ENCODE measurements around the gene RIPK1. TPM values are rescaled to one million over a fixed set of nuclear protein-coding genes. Genes with fewer than 3 reads are reported as not detected.
"Not testable (repeated sequence)": the region's sequence is repeated elsewhere in the genome, so short reads cannot be mapped to it uniquely, and the experiment has no call there.

The RIPK1 gene
- total RNA-seq, 1 experiment from 2014 or later: 19.1 TPM

- intact Hi-C loops (cut with micrococcal nuclease): no loop called here
- H3K27ac ChIP-seq (ENCODE audit: low read depth, low read length): no peak overlapping the region
- DNase-seq (ENCODE audit: low read depth, low spot score) (no peak), ATAC-seq (no peak)
- H4K20me1 ChIP-seq (ENCODE audit: insufficient read depth): no peaks in the 10 kb centered on the region
- H3K36me3 ChIP-seq (ENCODE audit: control insufficient read depth in 1 of 2, insufficient read depth in 2 of 2, low read length in 2 of 2): no peaks in the 10 kb centered on the region
- TF ChIP-seq RAD21 (IDR thresholded peaks at IDR 0.05; ENCODE audit: low read depth) (no peak), ELF1 (IDR thresholded peaks at IDR 0.05; ENCODE audit: borderline replicate concordance, low read depth) (no peak), EZH2phosphoT487 (IDR thresholded peaks at IDR 0.05; ENCODE audit: borderline replicate concordance) (no peak), EZH2 (IDR thresholded peaks at IDR 0.05) (no peak), SP1 (IDR thresholded peaks at IDR 0.05; ENCODE audit: low read depth) (no peak)
- H3K9ac ChIP-seq (ENCODE audit: low read length): no peak overlapping the region
- no peaks in the 10 kb centered on the region for H3K9me2 ChIP-seq (ENCODE audit: insufficient read depth)
- H2AFZ ChIP-seq (ENCODE audit: low read depth, low read length, poor library complexity, severe bottlenecking): no peak overlapping the region
- H3K79me2 ChIP-seq (ENCODE audit: insufficient read depth, low read length): no peaks in the 10 kb centered on the region
- H3K4me2 ChIP-seq (ENCODE audit: low read length): no peak overlapping the region
- H3K4me1 ChIP-seq (ENCODE audit: control insufficient read depth in 1 of 2, insufficient read depth in 2 of 2, low read length in 2 of 2): no peaks in the 10 kb centered on the region
- no peak overlapping the region for H3K4me3 ChIP-seq (replicated peaks in 1 of 2; ENCODE audit: low read depth in 1 of 2, low read length in 2 of 2)
- ChIA-PET POLR2A (no interaction called here), RAD21 (ENCODE audit: low non-redundant PET in 1 of 2, low total read pairs in 2 of 2, uncharacterized antibody in 2 of 2, unreplicated experiment in 2 of 2) (no interaction called here), CTCF (no interaction called here)
- H3K9me3 ChIP-seq (ENCODE audit: control insufficient read depth in 1 of 2, insufficient read depth in 1 of 2, low read depth in 1 of 2, low read length in 2 of 2): no peaks in the 10 kb centered on the region
- no peaks in the 10 kb centered on the region for H3K27me3 ChIP-seq (ENCODE audit: insufficient read depth, low read length)
- BruUV-seq (replicated peaks): no TSS peak
These were observed 22.0 kb upstream of the RIPK1 start for GRCh38 chr6:3046295-3046694.

GRCh38 chr6:3048009-3048408, 20.3 kb upstream of the RIPK1 start:
- H3K4me1 ChIP-seq (ENCODE audit: control insufficient read depth in 1 of 2, insufficient read depth in 2 of 2, low read length in 2 of 2); H3K9ac ChIP-seq (ENCODE audit: low read length); H3K27ac ChIP-seq (ENCODE audit: low read depth, low read length); H3K9me2 ChIP-seq (ENCODE audit: insufficient read depth); H3K79me2 ChIP-seq (ENCODE audit: insufficient read depth, low read length); H2AFZ ChIP-seq (ENCODE audit: low read depth, low read length, poor library complexity, severe bottlenecking); ATAC-seq; H3K4me2 ChIP-seq (ENCODE audit: low read length); H3K27me3 ChIP-seq (ENCODE audit: insufficient read depth, low read length); H3K9me3 ChIP-seq (ENCODE audit: control insufficient read depth in 1 of 2, insufficient read depth in 1 of 2, low read depth in 1 of 2, low read length in 2 of 2); BruUV-seq (replicated peaks); H4K20me1 ChIP-seq (ENCODE audit: insufficient read depth); POLR2A ChIA-PET; CTCF ChIA-PET; H3K36me3 ChIP-seq (ENCODE audit: control insufficient read depth in 1 of 2, insufficient read depth in 2 of 2, low read length in 2 of 2); H3K4me3 ChIP-seq (replicated peaks in 1 of 2; ENCODE audit: low read depth in 1 of 2, low read length in 2 of 2); DNase-seq (ENCODE audit: low read depth, low spot score); intact Hi-C loops (cut with micrococcal nuclease): not testable (repeated sequence)
- RAD21 ChIA-PET (ENCODE audit: low non-redundant PET in 1 of 2, low total read pairs in 2 of 2, uncharacterized antibody in 2 of 2, unreplicated experiment in 2 of 2): interaction anchor here in 1 of 2 experiments (0.7 kb wide), 1 partner anchor 16 kb away, joined by 4 read pairs; no protein-coding TSS in a partner anchor

All from HCT116 (cell line).